Measurements from ENCODE around the gene CLSTN2. TPM values are rescaled to one million over a fixed set of nuclear protein-coding genes. Genes with fewer than 3 reads are reported as not detected.

CLSTN2 gene
- total RNA-seq, 4 donors from 2014 or later, result 19.5 to 66.7 (median 42.5) TPM

- no peak for TF ChIP-seq CTCF (IDR thresholded peaks at IDR 0.05; ENCODE audit: low read depth)
Observed at GRCh38 chr3:140529558-140529957, 594.6 kb downstream of the CLSTN2 start.

- no peak for TF ChIP-seq CTCF (IDR thresholded peaks at IDR 0.05; ENCODE audit: low read depth)
Observed at GRCh38 chr3:140530131-140530530, 595.1 kb downstream of the CLSTN2 start.

- TF ChIP-seq CTCF (IDR thresholded peaks at IDR 0.05; ENCODE audit: low read depth), result no peak
Observed at GRCh38 chr3:140530603-140531002, 595.6 kb downstream of the CLSTN2 start.

- TF ChIP-seq CTCF (IDR thresholded peaks at IDR 0.05; ENCODE audit: low read depth), result no peak
Observed at GRCh38 chr3:140532793-140533330, 597.9 kb downstream of the CLSTN2 start.

GRCh38 chr3:140536926-140537726, 602.1 kb downstream of the CLSTN2 start:
- no peak for TF ChIP-seq CTCF (IDR thresholded peaks at IDR 0.05; ENCODE audit: low read depth)

GRCh38 chr3:140537727-140538082, 602.7 kb downstream of the CLSTN2 start:
- no peak for TF ChIP-seq CTCF (IDR thresholded peaks at IDR 0.05; ENCODE audit: low read depth)

- TF ChIP-seq CTCF (IDR thresholded peaks at IDR 0.05; ENCODE audit: low read depth), result no peak
Observed at GRCh38 chr3:140540262-140540661, 605.3 kb downstream of the CLSTN2 start.

Measured in subcutaneous adipose tissue (tissue), 4 donors.